ENCODE results near the gene NBEAL1.

DNA sequence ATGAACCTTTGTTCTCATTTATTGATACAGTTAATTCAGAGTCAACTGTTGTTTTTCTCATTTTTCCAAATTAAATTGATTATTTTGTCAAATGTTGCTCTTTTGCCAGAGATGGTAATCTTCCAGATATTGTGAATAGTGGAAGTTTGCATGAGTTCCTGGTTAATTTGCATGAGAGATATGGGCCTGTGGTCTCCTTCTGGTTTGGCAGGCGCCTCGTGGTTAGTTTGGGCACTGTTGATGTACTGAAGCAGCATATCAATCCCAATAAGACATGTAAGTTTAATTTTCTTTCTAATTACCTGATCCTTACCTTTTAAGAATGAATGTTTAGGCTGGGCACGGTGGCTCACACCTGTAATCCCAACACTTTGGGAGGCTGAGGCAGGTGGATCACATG lies 232.0 kb downstream of the NBEAL1 start:
- TF ChIP-seq FOXK2 (IDR thresholded peaks at IDR 0.05) (no peak), TARDBP (IDR thresholded peaks at IDR 0.05) (no peak), HDGF (IDR thresholded peaks at IDR 0.05; ENCODE audit: borderline replicate concordance) (no peak), PKNOX1 (IDR thresholded peaks at IDR 0.05) (no peak), SP1 (IDR thresholded peaks at IDR 0.05) (no peak), BHLHE40 (IDR thresholded peaks at IDR 0.05; ENCODE audit: borderline replicate concordance) (no peak), SUZ12 (IDR thresholded peaks at IDR 0.05) (no peak)
